ENCODE results near the gene SORBS1. TPM values are rescaled to one million over a fixed set of nuclear protein-coding genes. Genes with fewer than 3 reads are reported as not detected.

SORBS1 gene
- total and polyA plus RNA-seq, 2 of the 13 experiments (the other 11 are each of a cell fraction or from before 2014, with no cell fraction given): 16.8 to 39.8 TPM

GRCh38 chr10:95500649-95501048 is 60.5 kb downstream of the SORBS1 start:
- ATAC-seq (no peak), DNase-seq (ENCODE audit: low spot score) (no peak), FAIRE-seq (no peak)
- H3K79me2 ChIP-seq (ENCODE audit: insufficient read depth, low read length): peaks cover 62% of the 10 kb centered on the region
- ChIA-PET POLR2A (interaction anchor here (0.9 to 1.8 kb wide), 4 partner anchors 11 to 62 kb away, joined by 3 to 9 read pairs (median 4); no protein-coding TSS in a partner anchor), CTCF (ENCODE audit: low intra/inter-chr PET ratio, low total read pairs) (no interaction called here)
- no peaks in the 10 kb centered on the region for H3K9me3 ChIP-seq (ENCODE audit: low read length)
- peak overlapping the region; percentile 70 for H3K27ac ChIP-seq (ENCODE audit: extremely low read length, insufficient read depth, low read length)
- H3K27me3 ChIP-seq (ENCODE audit: control insufficient read depth in 1 of 2, insufficient read depth in 2 of 2, low read length in 2 of 2): no peaks in the 10 kb centered on the region
- no peak overlapping the region for H3K4me3 ChIP-seq (replicated peaks in 1 of 3; ENCODE audit: insufficient read depth in 1 of 3, low read depth in 2 of 3, low read length in 3 of 3)
- H3K4me2 ChIP-seq (ENCODE audit: low read depth, low read length): peak overlapping the region; percentile 54; the same call in 1 of the 2 replicates
- H3K36me3 ChIP-seq (replicated peaks in 1 of 2; ENCODE audit: control insufficient read depth in 1 of 2, insufficient read depth in 2 of 2, low read length in 2 of 2): no peaks in the 10 kb centered on the region
- intact Hi-C loops (cut with micrococcal nuclease; ENCODE audit: unreplicated experiment): loop anchor here (5.0 kb wide), 1 partner anchor 102 kb away; no protein-coding TSS in a partner anchor
- in situ Hi-C loops (cut with HindIII; ENCODE audit: extremely low pct_ligation_motif_present, low pct_unique_long_range_greater_than_20kb): no loop called here
- no peak overlapping the region for H2AFZ ChIP-seq (ENCODE audit: low read length)
- no peaks in the 10 kb centered on the region for H4K20me1 ChIP-seq (ENCODE audit: insufficient read depth, low read length)
- TF ChIP-seq FOSL2 (CRISPR knock-in tag; IDR thresholded peaks at IDR 0.05) (no peak), RFX3 (CRISPR knock-in tag; IDR thresholded peaks at IDR 0.05) (no peak), PHF21A (CRISPR knock-in tag; IDR thresholded peaks at IDR 0.05) (no peak), ZNF282 (IDR thresholded peaks at IDR 0.05; ENCODE audit: partially characterized antibody) (no peak), ZBTB38 (CRISPR knock-in tag; IDR thresholded peaks at IDR 0.05) (peak; percentile 49; the same call in 1 of the 2 replicates)
- no TSS peak for BruUV-seq (replicated peaks)
- 86% methylated on average over 7 of the region's 7 CpGs for WGBS (ENCODE audit: low lambda C conversion rate)
- H3K4me1 ChIP-seq (ENCODE audit: insufficient read depth, low read length): peaks cover 69% of the 10 kb centered on the region
- H3K9ac ChIP-seq (ENCODE audit: insufficient read depth, low read depth, low read length): no peak overlapping the region

DNA sequence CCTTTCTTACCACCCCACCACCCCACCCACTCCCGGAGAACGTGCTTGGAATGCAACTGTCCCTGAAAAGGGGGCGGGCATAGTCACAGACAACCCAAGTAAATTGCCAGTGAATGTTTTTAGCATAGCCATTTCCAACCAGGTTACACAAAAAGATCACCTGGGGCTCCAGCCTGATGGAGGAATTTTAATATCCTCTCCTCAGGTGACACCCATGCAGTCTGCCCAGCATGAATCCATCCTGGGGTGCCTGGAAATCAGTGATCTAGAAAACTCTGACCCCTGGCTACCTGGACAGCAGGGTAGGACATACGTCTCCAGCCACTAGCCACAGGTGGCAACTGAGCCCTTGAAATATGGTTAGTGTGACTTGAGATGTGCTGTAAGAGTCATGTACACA is 61.1 kb downstream of the SORBS1 start:
- 56% methylated on average over 4 of the region's 4 CpGs for WGBS (ENCODE audit: low lambda C conversion rate)
- H3K4me2 ChIP-seq (ENCODE audit: low read depth, low read length): peak overlapping the region; percentile 37
- POLR2A ChIA-PET: interaction anchor here (1.2 kb wide), 2 partner anchors 25 to 30 kb away, joined by 3 to 4 read pairs; no protein-coding TSS in a partner anchor
- intact Hi-C loops (cut with micrococcal nuclease; ENCODE audit: unreplicated experiment) (loop anchor here (5.0 kb wide), 1 partner anchor 102 kb away; no protein-coding TSS in a partner anchor), in situ Hi-C loops (cut with HindIII; ENCODE audit: extremely low pct_ligation_motif_present, low pct_unique_long_range_greater_than_20kb) (no loop called here)
- H3K27me3 ChIP-seq (ENCODE audit: control insufficient read depth in 1 of 2, insufficient read depth in 2 of 2, low read length in 2 of 2): no peaks in the 10 kb centered on the region
- H4K20me1 ChIP-seq (ENCODE audit: insufficient read depth, low read length): no peaks in the 10 kb centered on the region
- peak overlapping the region; percentile 43 for H3K27ac ChIP-seq (ENCODE audit: extremely low read length, insufficient read depth, low read length)
- TF ChIP-seq CENPX (CRISPR knock-in tag; IDR thresholded peaks at IDR 0.05) (no peak), STAT5B (CRISPR knock-in tag; IDR thresholded peaks at IDR 0.05) (no peak), IKZF1 (IDR thresholded peaks at IDR 0.05) (no peak), ZBTB7B (CRISPR knock-in tag; IDR thresholded peaks at IDR 0.05) (no peak)
- CTCF ChIA-PET (ENCODE audit: low intra/inter-chr PET ratio, low total read pairs): no interaction called here
- H3K9ac ChIP-seq (ENCODE audit: insufficient read depth, low read depth, low read length): no peak overlapping the region
- no peaks in the 10 kb centered on the region for H3K9me3 ChIP-seq (ENCODE audit: low read length)
- no peak overlapping the region for H3K4me3 ChIP-seq (replicated peaks in 1 of 3; ENCODE audit: insufficient read depth in 1 of 3, low read depth in 2 of 3, low read length in 3 of 3)
- H3K4me1 ChIP-seq (ENCODE audit: insufficient read depth, low read length): peaks cover 69% of the 10 kb centered on the region
- no peaks in the 10 kb centered on the region for H3K36me3 ChIP-seq (replicated peaks in 1 of 2; ENCODE audit: control insufficient read depth in 1 of 2, insufficient read depth in 2 of 2, low read length in 2 of 2)
- no peak for DNase-seq (ENCODE audit: low spot score)
- H2AFZ ChIP-seq (ENCODE audit: low read length): no peak overlapping the region
- BruUV-seq (replicated peaks): no TSS peak
- no peak for FAIRE-seq
- no peak for ATAC-seq
- peaks cover 64% of the 10 kb centered on the region for H3K79me2 ChIP-seq (ENCODE audit: insufficient read depth, low read length)
